ENCODE data around the gene HADHA. TPM values are rescaled to one million over a fixed set of nuclear protein-coding genes. Genes with fewer than 3 reads are reported as not detected.

HADHA gene
- total and polyA plus RNA-seq, 2 donors (not counting 3 experiments of a cell fraction or from before 2014, with no cell fraction given), result 79.4 to 158 TPM

DNA sequence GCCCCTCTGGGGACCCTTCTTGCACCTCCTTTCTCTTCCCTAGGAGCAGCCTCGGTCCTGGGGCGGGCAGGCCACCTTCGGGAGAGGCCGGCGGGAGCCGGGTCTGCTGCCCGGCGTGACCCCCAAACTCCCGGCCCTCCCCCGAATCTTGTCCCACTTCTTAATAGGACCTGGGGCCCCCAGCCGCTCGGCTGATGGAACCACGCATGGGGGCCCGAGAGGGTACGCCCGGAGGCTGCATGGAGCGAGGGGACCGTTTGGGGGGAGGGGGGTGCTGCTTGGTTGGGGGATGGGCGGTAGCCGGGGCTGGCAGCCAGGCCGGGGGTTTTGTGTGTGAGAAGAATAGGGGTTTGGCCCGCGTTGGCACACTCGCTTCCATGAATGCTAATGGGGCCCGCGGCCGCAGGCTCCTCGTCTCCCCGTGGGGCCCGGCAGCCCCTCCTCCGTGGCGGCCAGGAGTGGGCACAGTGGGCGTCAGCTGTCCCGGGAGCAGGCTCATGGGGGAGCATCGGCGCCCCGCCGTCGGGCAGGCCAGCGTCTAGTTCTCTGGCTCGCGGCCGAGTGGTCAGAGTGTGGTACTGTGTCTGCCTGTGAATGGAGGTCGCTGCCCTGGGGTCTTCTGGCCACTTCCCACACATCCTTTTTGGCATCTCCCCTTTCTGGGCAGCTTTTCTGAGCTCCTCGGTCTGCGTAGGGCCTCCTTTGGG, 70.5 kb downstream of the HADHA start:
- ChIA-PET CTCF (interaction anchor here (2.9 kb wide), 1 partner anchor 10 kb away, joined by 20 read pairs; no protein-coding TSS in a partner anchor), POLR2A (no interaction called here)
- DNase-seq (ENCODE audit: low read depth, low spot score), result no peak
- Histone ChIP-seq H3K36me3 (ENCODE audit: control insufficient read depth in 2 of 2, extremely low read depth in 1 of 2, insufficient read depth in 2 of 2, low read length in 2 of 2) (no peaks in the 10 kb centered on the region), H3K9me3 (replicated peaks; ENCODE audit: control insufficient read depth, insufficient read depth, low read length) (no peaks in the 10 kb centered on the region), H2AFZ (ENCODE audit: low read depth, low read length) (no peak overlapping the region), H4K20me1 (replicated peaks; ENCODE audit: control insufficient read depth, extremely low read depth, insufficient read depth, low read length) (no peaks in the 10 kb centered on the region), H3K9me1 (replicated peaks; ENCODE audit: control insufficient read depth, extremely low read depth, insufficient read depth, low read length) (no peaks in the 10 kb centered on the region), H3K9ac (replicated peaks; ENCODE audit: extremely low read depth, insufficient read depth, low read length) (no peak overlapping the region), H3K27ac (ENCODE audit: insufficient read depth, low read depth, low read length) (no peak overlapping the region), H3K79me2 (ENCODE audit: control insufficient read depth, insufficient read depth, low read length) (no peaks in the 10 kb centered on the region), H3K4me1 (ENCODE audit: control insufficient read depth, extremely low read depth, insufficient read depth, low read length) (no peaks in the 10 kb centered on the region), H3K27me3 (ENCODE audit: control insufficient read depth in 2 of 2, insufficient read depth in 2 of 2, low read length in 2 of 2) (peaks cover 11 to 17% of the 10 kb centered on the region in 2 experiments), H3K4me3 (replicated peaks in 1 of 3; ENCODE audit: insufficient read depth in 1 of 3, low read depth in 1 of 3, low read length in 3 of 3) (no peak overlapping the region), H3K4me2 (ENCODE audit: insufficient read depth, low read length) (no peak overlapping the region)
- no TSS peak for BruUV-seq (replicated peaks)
- dilution Hi-C loops (cut with MboI; ENCODE audit: extremely low pct_ligation_motif_present, low sequenced_read_pairs) (no loop called here), intact Hi-C loops (cut with micrococcal nuclease) (no loop called here)
- TF ChIP-seq EZH2 (IDR thresholded peaks at IDR 0.05; ENCODE audit: borderline replicate concordance, low read depth, low read length, severe bottlenecking), result peak; percentile 92
- TF ChIP-seq, protein P1, sequence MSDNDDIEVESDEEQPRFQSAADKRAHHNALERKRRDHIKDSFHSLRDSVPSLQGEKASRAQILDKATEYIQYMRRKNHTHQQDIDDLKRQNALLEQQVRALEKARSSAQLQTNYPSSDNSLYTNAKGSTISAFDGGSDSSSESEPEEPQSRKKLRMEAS (IDR thresholded peaks at IDR 0.05; ENCODE audit: insufficient read depth, insufficient read length), result no peak
- no peak for FAIRE-seq

DNA sequence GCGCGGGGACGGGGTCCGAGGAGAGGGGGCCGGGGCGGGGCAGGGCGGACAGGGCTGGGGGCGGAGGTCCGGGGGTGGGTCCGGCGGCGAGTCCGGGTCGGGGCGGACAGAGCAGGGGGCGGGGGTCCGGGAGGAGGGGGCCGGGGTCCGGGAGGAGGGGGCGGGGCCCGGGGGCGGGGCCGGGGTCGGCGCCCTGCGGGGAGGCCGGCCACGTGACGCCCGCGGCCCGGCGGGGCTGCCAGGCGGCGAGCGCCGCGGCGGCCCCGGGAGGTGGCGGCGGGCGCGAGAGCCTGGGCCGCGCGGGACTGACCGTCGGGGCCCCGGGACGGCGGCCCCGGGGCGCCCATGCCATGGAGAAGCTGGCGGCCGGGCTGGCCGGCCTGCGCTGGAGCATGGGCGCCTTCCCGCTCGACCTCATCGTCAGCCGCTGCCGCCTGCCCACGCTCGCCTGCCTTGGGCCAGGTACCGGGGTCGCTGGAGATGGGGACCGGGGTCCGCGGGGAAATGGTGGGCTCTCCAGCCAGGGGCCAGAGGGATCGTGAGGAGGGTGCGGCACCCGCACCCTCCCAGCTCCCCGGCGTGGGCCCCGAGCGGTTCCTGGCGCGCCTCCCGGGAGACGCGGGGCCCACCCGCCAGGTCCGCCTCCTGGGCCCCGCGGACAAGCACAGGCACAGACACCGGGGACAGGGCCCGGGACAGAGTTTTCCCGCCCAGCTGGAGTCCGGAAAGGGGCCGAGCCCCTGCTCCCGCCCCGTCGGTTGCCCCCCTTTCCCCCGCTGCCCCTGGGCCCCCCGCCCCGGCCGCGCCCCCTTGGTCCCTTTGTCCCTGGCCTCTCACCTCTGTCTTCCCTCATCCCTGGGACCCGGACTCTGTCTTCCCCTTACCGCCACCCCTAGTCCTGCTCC, 71.3 kb downstream of the HADHA start, which contains the start of gene GAREM2:
Gene GAREM2 (plus strand): TSS at position 218 of the 905 bp plus-strand sequence. CDS start 133 bp downstream, at position 351.
- peak within 1 kb of the TSS; percentile 62 for H3K4me2 ChIP-seq (ENCODE audit: insufficient read depth, low read length)
- H3K4me1 ChIP-seq (ENCODE audit: control insufficient read depth, extremely low read depth, insufficient read depth, low read length), result no peaks in the 10 kb centered on the region
- TF ChIP-seq EZH2 (IDR thresholded peaks at IDR 0.05; ENCODE audit: borderline replicate concordance, low read depth, low read length, severe bottlenecking) (peak; percentile 79), JUN (IDR thresholded peaks at IDR 0.05; ENCODE audit: borderline replicate concordance, insufficient read depth, insufficient read length, low read depth) (no peak)
- peaks cover 11 to 17% of the 10 kb centered on the region in 2 experiments for H3K27me3 ChIP-seq (ENCODE audit: control insufficient read depth in 2 of 2, insufficient read depth in 2 of 2, low read length in 2 of 2)
- FAIRE-seq, result no peak
- no peaks in the 10 kb centered on the region for H3K9me3 ChIP-seq (replicated peaks; ENCODE audit: control insufficient read depth, insufficient read depth, low read length)
- H3K4me3 ChIP-seq (replicated peaks in 1 of 3; ENCODE audit: insufficient read depth in 1 of 3, low read depth in 1 of 3, low read length in 3 of 3), result peak within 1 kb of the TSS in 1 of 3 experiments; percentile 15
- no peaks in the 10 kb centered on the region for H3K79me2 ChIP-seq (ENCODE audit: control insufficient read depth, insufficient read depth, low read length)
- DNase-seq (ENCODE audit: low read depth, low spot score), result no peak
- dilution Hi-C loops (cut with MboI; ENCODE audit: extremely low pct_ligation_motif_present, low sequenced_read_pairs) (no loop called here), intact Hi-C loops (cut with micrococcal nuclease) (no loop called here)
- H4K20me1 ChIP-seq (replicated peaks; ENCODE audit: control insufficient read depth, extremely low read depth, insufficient read depth, low read length), result no peaks in the 10 kb centered on the region
- no peak within 1 kb of the TSS for H3K9ac ChIP-seq (replicated peaks; ENCODE audit: extremely low read depth, insufficient read depth, low read length)
- no peaks in the 10 kb centered on the region for H3K36me3 ChIP-seq (ENCODE audit: control insufficient read depth in 2 of 2, extremely low read depth in 1 of 2, insufficient read depth in 2 of 2, low read length in 2 of 2)
- no peaks in the 10 kb centered on the region for H3K9me1 ChIP-seq (replicated peaks; ENCODE audit: control insufficient read depth, extremely low read depth, insufficient read depth, low read length)
- peak within 1 kb of the TSS; percentile 78 for H2AFZ ChIP-seq (ENCODE audit: low read depth, low read length)
- H3K27ac ChIP-seq (ENCODE audit: insufficient read depth, low read depth, low read length), result no peak within 1 kb of the TSS
- no TSS peak for BruUV-seq (replicated peaks)
- POLR2A ChIA-PET, result no interaction called here
- CTCF ChIA-PET, result interaction anchor here (2.9 kb wide), 1 partner anchor 11 kb away, joined by 20 read pairs; no protein-coding TSS in a partner anchor
